Measurements from ENCODE around the gene P3H2.

- no peak for TF ChIP-seq CTCF (IDR thresholded peaks at IDR 0.05; ENCODE audit: low read depth, low read length)
- no peak for TF ChIP-seq POLR2A (IDR thresholded peaks at IDR 0.05; ENCODE audit: extremely low read depth, insufficient read length)
Observed at GRCh38 chr3:189954733-189955665, 165.7 kb downstream of the P3H2 start.

Measured in NB4 (cell line).